GM12875 (cell line): ENCODE data around the gene HGS.
"Not testable (repeated sequence)": the region's sequence is repeated elsewhere in the genome, so short reads cannot be mapped to it uniquely, and the experiment has no call there.

Experiments
- H3K4me3 ChIP-seq: one replicate; pipeline ENCODE4 v1.5.1; 2011; ENCODE audit warnings: low read depth, low read length, control low read depth
- TF ChIP-seq, protein P1 (sequence below): IDR thresholded peaks from 2 replicates; pipeline ENCODE4 v1.5.1; 2011; ENCODE audit warnings: low read depth, mild to moderate bottlenecking, control low read depth, inconsistent platforms, low read length, moderate library complexity, borderline replicate concordance; ENCODE audit not compliant: insufficient read depth

HGS gene

DNA sequence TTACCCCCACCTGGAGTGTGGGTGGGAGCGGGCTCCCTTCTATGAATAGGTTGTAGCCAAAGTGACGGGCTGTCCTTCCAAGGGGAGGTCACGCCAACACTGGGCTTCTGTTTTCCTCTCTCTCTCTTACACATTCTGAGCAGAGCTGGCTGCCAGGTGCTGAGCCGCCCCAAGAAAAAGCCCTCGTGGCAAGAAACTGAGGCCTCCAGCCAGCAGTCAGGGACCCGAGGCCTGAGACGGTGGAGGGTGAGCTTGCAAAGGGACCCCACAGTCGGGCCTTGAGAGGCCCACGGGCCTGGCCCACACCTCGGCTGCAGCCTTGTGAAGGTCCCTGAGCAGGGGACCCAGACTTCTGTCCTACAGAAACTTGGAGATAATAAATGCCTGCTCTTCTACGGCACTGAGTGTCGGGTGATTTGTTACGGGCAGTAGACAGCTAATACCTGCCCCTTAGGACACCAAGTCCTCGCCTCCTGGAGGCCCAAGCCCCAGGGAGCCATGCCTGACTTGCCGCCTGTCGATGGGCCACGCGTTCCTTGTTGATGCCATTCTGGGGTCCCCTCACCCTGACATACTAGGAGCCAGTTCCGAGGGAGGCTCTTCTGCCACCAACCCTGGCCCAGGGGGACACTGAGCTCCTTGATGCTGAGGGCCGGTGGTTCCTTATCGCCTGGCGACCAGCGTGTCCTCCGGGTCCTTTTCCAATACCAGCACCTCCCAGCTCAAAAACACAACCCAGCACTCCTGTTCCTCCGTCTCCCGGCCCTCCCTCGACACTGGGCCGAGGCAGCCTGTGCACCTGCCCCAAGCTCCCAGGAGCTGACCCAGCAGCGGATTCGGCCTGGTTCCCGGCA, 54.4 kb downstream of the HGS start:
- no peak overlapping the region for H3K4me3 ChIP-seq
- TF ChIP-seq, protein P1, sequence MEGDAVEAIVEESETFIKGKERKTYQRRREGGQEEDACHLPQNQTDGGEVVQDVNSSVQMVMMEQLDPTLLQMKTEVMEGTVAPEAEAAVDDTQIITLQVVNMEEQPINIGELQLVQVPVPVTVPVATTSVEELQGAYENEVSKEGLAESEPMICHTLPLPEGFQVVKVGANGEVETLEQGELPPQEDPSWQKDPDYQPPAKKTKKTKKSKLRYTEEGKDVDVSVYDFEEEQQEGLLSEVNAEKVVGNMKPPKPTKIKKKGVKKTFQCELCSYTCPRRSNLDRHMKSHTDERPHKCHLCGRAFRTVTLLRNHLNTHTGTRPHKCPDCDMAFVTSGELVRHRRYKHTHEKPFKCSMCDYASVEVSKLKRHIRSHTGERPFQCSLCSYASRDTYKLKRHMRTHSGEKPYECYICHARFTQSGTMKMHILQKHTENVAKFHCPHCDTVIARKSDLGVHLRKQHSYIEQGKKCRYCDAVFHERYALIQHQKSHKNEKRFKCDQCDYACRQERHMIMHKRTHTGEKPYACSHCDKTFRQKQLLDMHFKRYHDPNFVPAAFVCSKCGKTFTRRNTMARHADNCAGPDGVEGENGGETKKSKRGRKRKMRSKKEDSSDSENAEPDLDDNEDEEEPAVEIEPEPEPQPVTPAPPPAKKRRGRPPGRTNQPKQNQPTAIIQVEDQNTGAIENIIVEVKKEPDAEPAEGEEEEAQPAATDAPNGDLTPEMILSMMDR = no peak

GRCh38 chr17:81738801-81739393, 55.1 kb downstream of the HGS start:
- TF ChIP-seq, protein P1 = no peak
- H3K4me3 ChIP-seq = no peak overlapping the region

DNA sequence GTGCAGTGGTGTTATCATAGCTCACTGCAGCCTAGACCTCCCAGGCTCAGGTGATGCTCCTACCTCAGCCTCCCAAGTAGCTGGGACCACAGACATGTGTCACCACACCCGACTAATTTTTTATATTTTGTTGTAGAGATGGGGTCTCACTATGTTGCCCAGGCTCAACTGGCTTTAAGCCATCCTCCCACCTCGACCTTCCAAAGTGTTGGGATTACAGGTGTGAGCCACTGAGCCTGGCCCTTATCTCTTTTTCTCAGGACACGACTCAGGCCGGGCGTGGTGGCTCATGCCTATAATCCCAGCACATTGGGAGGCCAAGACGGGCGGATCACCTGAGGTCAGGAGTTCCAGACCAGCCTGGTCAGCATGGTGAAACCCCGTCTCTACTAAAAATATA, 55.8 kb downstream of the HGS start:
- not testable (repeated sequence) for H3K4me3 ChIP-seq

GRCh38 chr17:81740395-81740961, 56.7 kb downstream of the HGS start:
- H3K4me3 ChIP-seq = no peak overlapping the region
- TF ChIP-seq, protein P1 = no peak

- TF ChIP-seq, protein P1 = no peak
- no peak overlapping the region for H3K4me3 ChIP-seq
Observed at GRCh38 chr17:81741049-81741593, 57.3 kb downstream of the HGS start.

GRCh38 chr17:81741594-81742452, 58.0 kb downstream of the HGS start:
- no peak overlapping the region for H3K4me3 ChIP-seq
- TF ChIP-seq, protein P1 = no peak
